Gastrocnemius medialis (tissue), 4 donors: Measurements from ENCODE around the gene CIAO3.

Experiments
- POLR2A ChIP-seq, 2 donors: fragments of 450-650 bp; IDR thresholded peaks; one replicate each; pipeline ENCODE4 v1.6.1; 2017; ENCODE audit warnings: antibody characterized with exemption in 2 of 2, mild to moderate bottlenecking in 2 of 2, moderate library complexity in 2 of 2
- TF ChIP-seq, protein P1 (sequence below), 5 experiments: fragments of 450-650 bp in 3 of 5; fragments of 200-600 bp in 2 of 5; sonication (generic) in 2 of 5; IDR thresholded peaks in 4 of 5; conservative IDR thresholded peaks in 1 of 5; 1 replicate in 4 of 5; 2 replicates in 1 of 5; pipeline ENCODE4 v1.5.1; 2016 to 2019; ENCODE audit warnings: antibody characterized with exemption in 5 of 5, mild to moderate bottlenecking in 3 of 5, moderate library complexity in 3 of 5

DNA sequence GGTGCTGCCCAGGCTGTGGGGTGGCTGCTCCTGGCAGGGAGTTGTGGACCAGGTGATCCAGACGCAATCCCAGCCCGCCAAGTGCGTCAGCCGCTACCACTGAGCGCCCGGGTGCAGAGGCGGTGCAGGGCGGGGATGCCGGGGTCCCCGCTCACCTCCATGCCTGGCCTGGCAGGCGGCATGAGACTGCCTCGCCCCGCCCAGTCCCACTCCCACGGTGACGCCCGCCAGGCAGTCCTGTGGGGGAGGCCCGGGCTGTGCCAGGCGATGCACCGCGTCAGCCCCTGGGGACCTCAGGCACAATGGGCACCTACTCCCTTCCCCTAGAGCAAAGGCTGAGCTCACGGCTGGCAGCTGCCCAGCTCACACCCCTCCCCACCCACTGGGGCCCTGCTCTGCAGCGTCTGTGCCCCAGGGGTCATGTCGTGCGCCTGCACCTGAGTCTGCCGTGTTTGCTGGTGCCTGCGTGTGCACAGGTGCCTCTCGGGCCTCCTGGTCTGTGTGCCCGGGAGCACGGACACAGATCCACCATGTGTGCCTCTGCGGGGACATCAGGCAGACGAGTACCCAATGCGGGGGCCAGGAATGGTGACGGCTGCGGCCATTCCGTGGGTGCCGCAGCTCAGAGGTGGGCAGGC, 42.1 kb upstream of the CIAO3 start:
- no peak for TF ChIP-seq POLR2A (IDR thresholded peaks at IDR 0.05)
- TF ChIP-seq, protein P1, sequence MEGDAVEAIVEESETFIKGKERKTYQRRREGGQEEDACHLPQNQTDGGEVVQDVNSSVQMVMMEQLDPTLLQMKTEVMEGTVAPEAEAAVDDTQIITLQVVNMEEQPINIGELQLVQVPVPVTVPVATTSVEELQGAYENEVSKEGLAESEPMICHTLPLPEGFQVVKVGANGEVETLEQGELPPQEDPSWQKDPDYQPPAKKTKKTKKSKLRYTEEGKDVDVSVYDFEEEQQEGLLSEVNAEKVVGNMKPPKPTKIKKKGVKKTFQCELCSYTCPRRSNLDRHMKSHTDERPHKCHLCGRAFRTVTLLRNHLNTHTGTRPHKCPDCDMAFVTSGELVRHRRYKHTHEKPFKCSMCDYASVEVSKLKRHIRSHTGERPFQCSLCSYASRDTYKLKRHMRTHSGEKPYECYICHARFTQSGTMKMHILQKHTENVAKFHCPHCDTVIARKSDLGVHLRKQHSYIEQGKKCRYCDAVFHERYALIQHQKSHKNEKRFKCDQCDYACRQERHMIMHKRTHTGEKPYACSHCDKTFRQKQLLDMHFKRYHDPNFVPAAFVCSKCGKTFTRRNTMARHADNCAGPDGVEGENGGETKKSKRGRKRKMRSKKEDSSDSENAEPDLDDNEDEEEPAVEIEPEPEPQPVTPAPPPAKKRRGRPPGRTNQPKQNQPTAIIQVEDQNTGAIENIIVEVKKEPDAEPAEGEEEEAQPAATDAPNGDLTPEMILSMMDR (IDR thresholded peaks at IDR 0.05 in 4 of 5, conservative IDR thresholded peaks at IDR 0.05 in 1 of 5), result no peak
